Sigmoid colon (tissue), 7 donors: Measurements from ENCODE around the gene NUDT6. TPM values are rescaled to one million over a fixed set of nuclear protein-coding genes. Genes with fewer than 3 reads are reported as not detected.

Source experiments
- DNase-seq: peaks from one replicate; pipeline ENCODE4 v3.0.0-alpha.2; 2019
- H3K27ac ChIP-seq, 4 donors: fragments of 200-600 bp; sonication (generic); one replicate each; pipeline ENCODE4 v1.5.1; 2016 to 2019; ENCODE audit warnings: mild to moderate bottlenecking in 1 of 4
- H3K27me3 ChIP-seq, 3 donors: fragments of 200-600 bp; sonication (generic); one replicate each; pipeline ENCODE4 v1.5.1; 2019; ENCODE audit warnings: mild to moderate bottlenecking in 1 of 3
- H3K36me3 ChIP-seq, 4 donors: fragments of 200-600 bp; sonication (generic); one replicate each; pipeline ENCODE4 v1.5.1; 2016 to 2019
- H3K4me1 ChIP-seq, 4 donors: fragments of 200-600 bp; sonication (generic); one replicate each; pipeline ENCODE4 v1.5.1; 2017 to 2019
- H3K4me3 ChIP-seq, 4 donors: fragments of 200-600 bp; sonication (generic); one replicate each; pipeline ENCODE4 v1.5.1; 2017 to 2019; ENCODE audit warnings: mild to moderate bottlenecking in 2 of 4, moderate library complexity in 1 of 4
- H3K9me3 ChIP-seq, 4 donors: fragments of 200-600 bp in 3 of 4; sonication (generic) in 3 of 4; one replicate each; pipeline versions ENCODE4 v1.5.1 to v1.6.1; 2013 to 2019
- CTCF ChIP-seq, 4 experiments: fragments of 450-650 bp in 3 of 4; fragments of 200-600 bp in 1 of 4; IDR thresholded peaks; one replicate each; pipeline ENCODE4 v1.5.1; 2016 to 2019; ENCODE audit warnings: antibody characterized with exemption in 4 of 4, mild to moderate bottlenecking in 3 of 4, moderate library complexity in 2 of 4
- EP300 ChIP-seq, 4 donors: sonication (generic); formaldehyde crosslinking; IDR thresholded peaks; one replicate each; pipeline ENCODE4 v1.6.1; 2017; ENCODE audit warnings: antibody characterized with exemption in 4 of 4
- POLR2A ChIP-seq, 2 donors: fragments of 450-650 bp; IDR thresholded peaks; one replicate each; pipeline ENCODE4 v1.6.1; 2016; ENCODE audit warnings: antibody characterized with exemption in 2 of 2, mild to moderate bottlenecking in 2 of 2, moderate library complexity in 2 of 2
- POLR2AphosphoS5 ChIP-seq, 4 donors: sonication (generic); formaldehyde crosslinking; IDR thresholded peaks; one replicate each; pipeline ENCODE4 v1.6.1; 2017; ENCODE audit warnings: antibody characterized with exemption in 4 of 4
- WGBS, 2 donors: extraction: QIAGEN DNeasy Blood & Tissue Kit; methylation state at CpG; one replicate each; pipeline ENCODE4 v1.1.7; 2013; 5-methylcytosine and 5-hydroxymethylcytosine counted together
- intact Hi-C: fragments of 100-400 bp; cut with DNase I; formaldehyde crosslinking; loops from one replicate; pipeline ENCODE4 v1.15.1; 2023
- polyA plus RNA-seq, 3 donors: library from polyadenylated mRNA; stranded (reverse); fragments of 200-250 nt; gene quantifications; one replicate each; pipeline ENCODE4 v1.2.3, GENCODE V29; 2013
- total RNA-seq, 4 donors: library from RNA; depleted of rRNA; stranded (reverse); fragments of >200 nt; gene quantifications; one replicate each; pipeline ENCODE4 v1.1.0, GENCODE V29; 2016
- donor health status: healthy with polysubstance abuse.
- donor health status: Bipolar disorder and iron deficiency.
- donor health status: healthy.

The NUDT6 gene
- total and polyA plus RNA-seq, 7 donors, result 5.0 to 10.4 (median 8.2) TPM

- DNase-seq, result no peak
- Histone ChIP-seq H3K9me3 (no peaks in the 10 kb centered on the region), H3K4me3 (no peak overlapping the region), H3K36me3 (no peaks in the 10 kb centered on the region), H3K27me3 (no peaks in the 10 kb centered on the region), H3K4me1 (peaks cover 0 to 21% (median 19%) of the 10 kb centered on the region in 4 donors), H3K27ac (no peak overlapping the region)
- 92 to 93% methylated on average over 5 of the region's 5 CpGs for WGBS, 2 donors
- TF ChIP-seq CTCF (IDR thresholded peaks at IDR 0.05) (no peak), EP300 (IDR thresholded peaks at IDR 0.05) (no peak)
- intact Hi-C loops, result loop anchor here (5.0 kb wide), 2 partner anchors 188 to 1342 kb away; partner anchors contain the start of gene BBS12
Observed at GRCh38 chr4:122920473-122920872, 1.9 kb downstream of the NUDT6 start.

GRCh38 chr4:122917731-122918130, 4.7 kb downstream of the NUDT6 start:
- intact Hi-C loops, result no loop called here
- no peak for DNase-seq
- no peak for TF ChIP-seq EP300 (IDR thresholded peaks at IDR 0.05)
- TF ChIP-seq CTCF (IDR thresholded peaks at IDR 0.05), result no peak
- TF ChIP-seq POLR2AphosphoS5 (IDR thresholded peaks at IDR 0.05), result no peak
- TF ChIP-seq POLR2A (IDR thresholded peaks at IDR 0.05), result no peak
- Histone ChIP-seq H3K27me3 (no peaks in the 10 kb centered on the region), H3K36me3 (no peaks in the 10 kb centered on the region), H3K4me3 (no peak overlapping the region), H3K9me3 (no peaks in the 10 kb centered on the region), H3K27ac (no peak overlapping the region), H3K4me1 (peaks cover 0 to 19% (median 10%) of the 10 kb centered on the region in 4 donors)
- WGBS, 2 donors, result 88 to 90% methylated on average over 5 of the region's 5 CpGs

- intact Hi-C loops, result loop anchor here (2.0 kb wide), 1 partner anchor 156 kb away; no protein-coding TSS in a partner anchor
- Histone ChIP-seq H3K4me3 (no peak overlapping the region), H3K27ac (no peak overlapping the region), H3K4me1 (peaks cover 0 to 11% (median 6%) of the 10 kb centered on the region in 4 donors), H3K36me3 (no peaks in the 10 kb centered on the region), H3K9me3 (no peaks in the 10 kb centered on the region), H3K27me3 (no peaks in the 10 kb centered on the region)
- no peak for DNase-seq
- TF ChIP-seq EP300 (IDR thresholded peaks at IDR 0.05) (no peak), POLR2AphosphoS5 (IDR thresholded peaks at IDR 0.05) (no peak), POLR2A (IDR thresholded peaks at IDR 0.05) (no peak), CTCF (IDR thresholded peaks at IDR 0.05) (no peak)
- 83 to 93% methylated on average over 3 of the region's 3 CpGs for WGBS, 2 donors
Observed at GRCh38 chr4:122914938-122915337, 7.5 kb downstream of the NUDT6 start.

GRCh38 chr4:122914292-122914904, 8.0 kb downstream of the NUDT6 start:
- intact Hi-C loops, result loop anchor here (2.0 kb wide), 1 partner anchor 156 kb away; no protein-coding TSS in a partner anchor
- Histone ChIP-seq H3K27me3 (no peaks in the 10 kb centered on the region), H3K9me3 (no peaks in the 10 kb centered on the region), H3K36me3 (no peaks in the 10 kb centered on the region), H3K4me1 (peaks cover 0 to 11% (median 6%) of the 10 kb centered on the region in 4 donors), H3K4me3 (no peak overlapping the region), H3K27ac (no peak overlapping the region)
- TF ChIP-seq EP300 (IDR thresholded peaks at IDR 0.05), result no peak
- TF ChIP-seq POLR2A (IDR thresholded peaks at IDR 0.05), result no peak
- no peak for TF ChIP-seq POLR2AphosphoS5 (IDR thresholded peaks at IDR 0.05)
- peak; percentile 26 to 55 (median 44) for TF ChIP-seq CTCF (IDR thresholded peaks at IDR 0.05)
- 47 to 52% methylated on average over 4 of the region's 4 CpGs for WGBS, 2 donors
- no peak for DNase-seq
